Mucosa of rectum (tissue), 2 donors: ENCODE measurements around the gene KDM5C.

Experiments
- H3K27ac ChIP-seq, 2 donors: one replicate each; pipeline ENCODE4 v1.7.0; 2013; ENCODE audit warnings: inconsistent platforms in 2 of 2, low read depth in 2 of 2, low read length in 2 of 2
- H3K27me3 ChIP-seq, 2 donors: one replicate each; pipeline ENCODE4 v1.7.0; 2013; ENCODE audit warnings: low read length in 2 of 2; ENCODE audit not compliant: control insufficient read depth in 2 of 2, insufficient read depth in 2 of 2
- H3K36me3 ChIP-seq, 2 donors: one replicate each; pipeline ENCODE4 v1.7.0; 2013; ENCODE audit warnings: low read length in 2 of 2; ENCODE audit not compliant: control insufficient read depth in 2 of 2, insufficient read depth in 2 of 2
- H3K4me1 ChIP-seq, 2 donors: one replicate each; pipeline ENCODE4 v1.7.0; 2013; ENCODE audit warnings: low read length in 2 of 2, mild to moderate bottlenecking in 1 of 2; ENCODE audit not compliant: control insufficient read depth in 2 of 2, insufficient read depth in 2 of 2
- H3K4me3 ChIP-seq, 2 donors: one replicate each; pipeline ENCODE4 v1.7.0; 2013; ENCODE audit warnings: low read length in 2 of 2
- H3K9ac ChIP-seq, 2 donors: one replicate each; pipeline ENCODE4 v1.7.0; 2013; ENCODE audit warnings: low read length in 2 of 2, low read depth in 1 of 2, mild to moderate bottlenecking in 1 of 2
- H3K9me3 ChIP-seq, 2 donors: one replicate each; pipeline ENCODE4 v1.7.0; 2013; ENCODE audit warnings: low read length in 2 of 2; ENCODE audit not compliant: control insufficient read depth in 2 of 2
- donor health status: healthy.
- donor health status: Normal muscosa, but diverticular disease.

KDM5C gene

DNA sequence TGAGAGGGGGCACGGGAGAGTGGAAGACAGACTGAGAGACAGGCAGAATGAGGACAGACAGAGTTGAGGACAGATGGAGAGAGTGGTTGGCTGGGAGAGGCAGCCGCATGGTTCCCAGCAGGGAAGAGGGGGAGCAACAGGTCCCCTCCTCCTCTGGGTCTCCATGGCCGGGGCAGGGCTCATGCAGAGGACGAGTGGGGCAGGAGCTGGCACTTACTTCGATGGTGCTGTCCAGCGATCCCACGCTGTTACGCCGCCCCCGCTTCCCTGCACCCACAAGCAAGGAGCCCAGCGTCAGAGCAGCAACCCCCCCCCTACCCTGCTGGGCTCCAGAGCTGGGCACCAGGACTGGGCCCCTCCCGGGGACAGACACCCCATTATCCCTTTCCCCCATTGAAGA, 10.6 kb upstream of the KDM5C start:
- Histone ChIP-seq H3K36me3 (peaks cover 2 to 19% of the 10 kb centered on the region in 2 donors), H3K4me3 (no peak overlapping the region), H3K27me3 (peaks cover 5% of the 10 kb centered on the region in 2 donors), H3K9me3 (no peaks in the 10 kb centered on the region), H3K27ac (no peak overlapping the region), H3K9ac (no peak overlapping the region), H3K4me1 (no peaks in the 10 kb centered on the region)

- Histone ChIP-seq H3K27me3 (peaks cover 5% of the 10 kb centered on the region in 2 donors), H3K9ac (no peak overlapping the region), H3K9me3 (no peaks in the 10 kb centered on the region), H3K36me3 (peaks cover 2 to 16% of the 10 kb centered on the region in 2 donors), H3K27ac (no peak overlapping the region), H3K4me1 (no peaks in the 10 kb centered on the region), H3K4me3 (no peak overlapping the region)
These were observed 9.5 kb upstream of the KDM5C start for GRCh38 chrX:53234484-53234883.

- Histone ChIP-seq H3K9me3 (no peaks in the 10 kb centered on the region), H3K27me3 (peaks cover 5% of the 10 kb centered on the region in 2 donors), H3K27ac (no peak overlapping the region), H3K4me3 (no peak overlapping the region), H3K4me1 (no peaks in the 10 kb centered on the region), H3K9ac (no peak overlapping the region), H3K36me3 (peaks cover 2 to 8% of the 10 kb centered on the region in 2 donors)
These were observed 8.5 kb upstream of the KDM5C start for GRCh38 chrX:53233536-53233935.

- no peak overlapping the region for H3K27ac ChIP-seq
- H3K9ac ChIP-seq: no peak overlapping the region
- peaks cover 0 to 5% of the 10 kb centered on the region in 2 donors for H3K27me3 ChIP-seq
- H3K36me3 ChIP-seq: no peaks in the 10 kb centered on the region
- no peak overlapping the region for H3K4me3 ChIP-seq
- no peaks in the 10 kb centered on the region for H3K9me3 ChIP-seq
- H3K4me1 ChIP-seq: peaks cover 0 to 5% of the 10 kb centered on the region in 2 donors
These were observed 5.1 kb upstream of the KDM5C start for GRCh38 chrX:53230116-53230515.

GRCh38 chrX:53227224-53227765, 2.3 kb upstream of the KDM5C start:
- H3K9me3 ChIP-seq: no peaks in the 10 kb centered on the region
- H3K9ac ChIP-seq: no peak overlapping the region
- peaks cover 19 to 21% of the 10 kb centered on the region in 2 donors for H3K4me1 ChIP-seq
- H3K27me3 ChIP-seq: peaks cover 0 to 2% of the 10 kb centered on the region in 2 donors
- no peak overlapping the region for H3K27ac ChIP-seq
- H3K4me3 ChIP-seq: no peak overlapping the region
- H3K36me3 ChIP-seq: no peaks in the 10 kb centered on the region

- Histone ChIP-seq H3K27me3 (no peaks in the 10 kb centered on the region), H3K9ac (peak overlapping the region; percentile 98), H3K4me1 (peaks cover 23 to 24% of the 10 kb centered on the region in 2 donors), H3K27ac (peak overlapping the region; percentile 83 to 84), H3K9me3 (no peaks in the 10 kb centered on the region), H3K4me3 (peak overlapping the region; percentile 94 to 96), H3K36me3 (peaks cover 21 to 23% of the 10 kb centered on the region in 2 donors)
These were observed 800 bp downstream of the KDM5C start for GRCh38 chrX:53223955-53224859.

GRCh38 chrX:53223068-53223693, 1.8 kb downstream of the KDM5C start:
- Histone ChIP-seq H3K9me3 (no peaks in the 10 kb centered on the region), H3K4me1 (peaks cover 23 to 24% of the 10 kb centered on the region in 2 donors), H3K27me3 (no peaks in the 10 kb centered on the region), H3K9ac (peak overlapping the region; percentile 98), H3K4me3 (peak overlapping the region; percentile 94 to 96), H3K36me3 (peaks cover 30 to 32% of the 10 kb centered on the region in 2 donors), H3K27ac (no peak overlapping the region)

DNA sequence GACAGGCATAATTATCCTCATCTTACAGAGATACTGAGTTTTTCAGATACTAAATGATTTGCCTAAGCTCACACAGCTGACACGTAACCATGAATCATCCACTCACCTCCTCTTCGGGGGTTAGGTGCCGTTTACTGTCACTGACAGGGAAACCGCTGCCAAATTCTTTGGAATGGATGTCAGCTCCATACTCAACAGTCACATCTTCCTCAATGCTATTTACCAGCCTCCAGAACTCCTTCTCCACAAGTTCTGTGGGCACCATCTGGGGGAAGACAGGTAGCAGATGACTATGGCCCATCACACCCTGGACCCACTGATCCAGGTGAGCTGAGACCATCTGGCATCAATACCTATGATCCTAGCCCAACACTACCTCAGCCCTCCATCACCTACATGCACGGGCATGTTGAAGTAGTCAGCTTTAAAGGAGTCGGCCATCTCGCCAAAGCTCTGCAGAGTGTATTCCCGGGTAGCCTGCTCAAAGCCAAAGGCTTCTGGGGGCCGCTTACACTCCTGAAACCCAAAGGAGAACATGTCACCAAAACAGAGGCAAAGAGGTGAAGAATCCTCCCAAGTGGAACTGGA, 13.5 kb downstream of the KDM5C start:
- Histone ChIP-seq H3K4me1 (no peaks in the 10 kb centered on the region), H3K36me3 (peaks cover 67 to 74% of the 10 kb centered on the region in 2 donors), H3K9ac (no peak overlapping the region), H3K9me3 (no peaks in the 10 kb centered on the region), H3K27ac (no peak overlapping the region), H3K4me3 (no peak overlapping the region), H3K27me3 (no peaks in the 10 kb centered on the region)

GRCh38 chrX:53196678-53197077, 28.3 kb downstream of the KDM5C start:
- Histone ChIP-seq H3K27ac (no peak overlapping the region), H3K4me3 (no peak overlapping the region), H3K36me3 (peaks cover 88% of the 10 kb centered on the region in 2 donors), H3K9ac (no peak overlapping the region), H3K4me1 (no peaks in the 10 kb centered on the region), H3K9me3 (no peaks in the 10 kb centered on the region), H3K27me3 (no peaks in the 10 kb centered on the region)

- peaks cover 75 to 83% of the 10 kb centered on the region in 2 donors for H3K36me3 ChIP-seq
- no peaks in the 10 kb centered on the region for H3K27me3 ChIP-seq
- H3K9me3 ChIP-seq: no peaks in the 10 kb centered on the region
- no peak overlapping the region for H3K4me3 ChIP-seq
- no peak overlapping the region for H3K9ac ChIP-seq
- H3K4me1 ChIP-seq: no peaks in the 10 kb centered on the region
- no peak overlapping the region for H3K27ac ChIP-seq
These were observed 29.6 kb downstream of the KDM5C start for GRCh38 chrX:53195401-53195800.
